Activated CD8-positive, alpha-beta memory T cell treated with anti-CD3 and anti-CD28 coated beads, Interleukin-2, amount 50 U/mL, for 4 hours (primary cell): ENCODE measurements around the gene GTF2H3.
"Not testable (repeated sequence)": the region's sequence is repeated elsewhere in the genome, so short reads cannot be mapped to it uniquely, and the experiment has no call there.

Source experiments
- DNase-seq: peaks from one replicate; pipeline ENCODE4 v3.0.0-alpha.2; 2020

GTF2H3 gene

DNA sequence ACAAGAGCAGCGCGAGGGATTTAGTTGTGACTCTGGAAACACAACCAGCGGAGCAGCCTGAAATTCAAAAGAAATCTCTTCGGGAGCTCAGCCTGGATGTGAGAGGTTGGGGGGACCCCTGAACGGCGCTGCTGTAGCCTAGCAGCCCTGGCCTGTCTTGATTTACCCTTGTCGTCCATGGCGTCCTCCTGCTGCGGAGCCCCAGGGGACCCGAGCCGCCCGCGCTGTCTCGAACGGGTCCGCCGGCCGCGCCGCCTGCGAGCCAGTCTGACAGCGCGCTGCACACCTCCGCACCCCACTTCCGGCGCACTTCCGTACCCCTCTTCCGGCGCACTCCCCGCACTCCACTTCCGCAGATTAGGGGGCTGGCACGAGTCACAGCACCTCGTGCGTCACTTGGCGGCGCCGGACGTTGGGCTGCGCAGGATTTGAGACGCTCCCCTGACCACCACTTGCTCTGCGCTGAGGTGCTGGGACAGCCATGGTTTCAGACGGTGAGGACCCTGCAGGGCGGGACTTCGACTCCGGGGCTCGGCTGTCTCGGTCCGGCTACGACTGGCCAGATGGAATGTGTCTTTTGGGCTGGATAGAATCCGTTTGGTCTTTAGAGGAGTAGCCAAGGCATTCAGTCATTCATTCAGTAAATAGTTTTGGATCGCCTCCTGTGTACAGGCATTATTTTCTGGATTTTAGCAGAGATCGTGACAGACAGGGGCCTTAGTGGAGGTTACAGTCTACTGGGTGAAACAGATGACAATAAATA lies at the start of gene GTF2H3, which contains the start of gene EIF2B1:
TSS of gene GTF2H3 (plus strand) at position 451 of the 763 bp plus-strand sequence. CDS start at position 482, 31 bp downstream.
TSS of gene EIF2B1 (minus strand) at position 308 of the 763 bp plus-strand sequence. CDS start at position 179, 129 bp downstream.
- DNase-seq = peak; percentile 98

DNA sequence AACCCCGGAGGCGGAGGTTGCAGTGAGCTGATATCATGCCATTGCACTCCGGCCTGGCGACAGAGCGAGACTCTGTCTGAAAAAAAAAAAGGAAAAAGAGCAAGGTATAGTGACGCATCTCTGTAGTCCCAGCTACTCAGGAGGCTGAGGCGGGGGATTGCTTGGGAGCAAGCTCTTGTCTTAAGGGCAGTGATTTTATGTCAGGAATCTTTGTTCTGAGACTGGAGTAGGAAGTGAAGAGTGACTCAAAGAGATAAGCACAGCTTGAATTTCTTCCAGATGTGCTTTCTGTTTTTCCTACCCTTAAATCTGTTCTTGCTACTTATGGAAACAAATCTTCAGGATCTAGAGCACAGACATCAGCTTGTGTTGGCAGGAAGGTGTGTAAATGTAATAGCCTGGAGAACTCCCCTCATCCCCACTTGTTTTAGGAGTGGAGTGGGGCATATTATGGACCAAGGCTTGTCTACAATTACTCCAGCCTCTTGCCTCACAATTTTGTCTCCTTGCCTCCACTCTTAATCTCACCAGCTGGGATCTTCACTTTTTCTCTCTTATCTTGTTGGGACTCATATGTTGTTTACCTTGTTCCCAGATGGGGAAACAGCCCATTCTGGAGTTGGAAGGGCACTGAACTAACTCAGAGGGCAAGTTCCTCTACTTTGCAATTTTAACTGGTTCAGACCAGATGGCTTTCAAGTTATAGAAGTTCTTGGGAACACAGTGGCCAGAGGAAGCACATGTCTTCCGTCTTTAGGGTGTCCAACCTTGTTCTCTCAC lies 41.7 kb upstream of the GTF2H3 start:
- DNase-seq = no peak

GRCh38 chr12:123595729-123596128 lies 37.9 kb upstream of the GTF2H3 start:
- no peak for DNase-seq

DNA sequence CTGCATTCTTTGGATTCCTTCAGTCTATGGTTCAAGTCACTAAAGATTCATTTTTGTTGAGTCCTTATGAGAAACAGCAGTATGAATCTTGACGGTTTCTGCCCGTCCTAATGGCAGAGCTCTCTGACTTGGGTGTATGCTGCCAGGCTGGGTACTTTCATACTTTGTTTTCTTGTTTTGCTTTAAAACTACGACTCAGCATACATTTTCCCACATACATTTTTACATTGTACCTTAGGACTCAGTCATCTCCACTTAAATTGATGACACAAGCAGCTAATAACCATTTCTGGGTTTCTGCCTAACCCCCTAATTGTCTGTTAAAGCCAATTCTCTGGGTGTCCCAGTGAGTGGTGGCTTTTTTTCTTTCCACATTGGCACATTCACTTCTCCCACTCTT lies 36.5 kb upstream of the GTF2H3 start:
- DNase-seq = no peak

GRCh38 chr12:123598522-123598921 lies 35.1 kb upstream of the GTF2H3 start:
- DNase-seq = no peak

- no peak for DNase-seq
Observed at GRCh38 chr12:123599310-123599709, 34.3 kb upstream of the GTF2H3 start.

GRCh38 chr12:123599721-123600120 lies 33.9 kb upstream of the GTF2H3 start:
- DNase-seq = no peak

GRCh38 chr12:123601602-123602489 lies 31.8 kb upstream of the GTF2H3 start, which contains the start of gene DDX55:
Gene DDX55 (plus strand): TSS chr12:123602099. CDS start chr12:123602149, 50 bp downstream.
- peak; percentile 83 for DNase-seq

DNA sequence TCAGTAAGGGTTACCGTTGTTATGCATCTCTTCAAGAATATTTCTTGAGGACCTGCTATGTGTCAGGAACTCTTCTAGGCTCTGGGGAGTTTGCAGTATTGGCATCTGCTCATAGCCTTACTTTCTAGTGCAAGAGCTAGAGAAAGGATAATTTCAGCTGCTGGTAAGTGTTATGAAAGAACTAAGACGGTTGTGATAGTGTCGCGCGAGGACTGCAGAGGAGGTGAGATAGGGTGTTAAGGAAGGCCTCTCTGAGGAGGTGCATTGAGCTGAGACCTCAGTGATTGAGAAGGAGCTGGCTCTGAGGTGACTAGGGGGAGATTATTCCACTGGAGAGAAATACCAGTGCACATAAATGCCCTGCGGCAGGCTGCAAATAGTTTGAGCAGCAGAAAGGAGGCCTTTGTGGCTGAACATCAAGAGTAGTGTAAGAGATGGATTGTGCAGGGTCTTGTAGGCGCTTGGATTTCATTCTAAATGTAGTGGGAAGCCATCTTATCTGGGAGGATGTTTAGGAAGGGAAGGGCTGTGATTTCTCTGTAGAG lies 30.9 kb upstream of the GTF2H3 start:
- DNase-seq = no peak

DNA sequence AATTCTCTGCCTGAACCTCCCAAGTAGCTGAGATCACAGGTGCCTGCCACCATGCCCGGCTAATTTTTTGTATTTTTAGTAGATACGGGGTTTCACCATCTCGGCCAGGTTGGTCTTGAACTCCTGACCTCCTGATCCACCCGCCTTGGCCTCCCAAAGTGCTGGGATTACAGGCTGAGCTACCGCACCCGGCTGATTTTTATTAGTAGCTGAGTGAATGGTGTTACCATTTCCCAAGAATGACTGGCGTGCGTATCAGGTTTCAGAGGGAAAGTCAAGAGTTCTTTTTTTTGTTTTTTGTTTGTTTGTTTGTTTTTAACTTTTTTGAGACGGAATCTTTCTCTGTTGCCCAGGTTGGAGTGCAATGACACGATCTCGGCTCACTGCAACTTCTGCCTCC lies 30.1 kb upstream of the GTF2H3 start:
- DNase-seq = not testable (repeated sequence)

DNA sequence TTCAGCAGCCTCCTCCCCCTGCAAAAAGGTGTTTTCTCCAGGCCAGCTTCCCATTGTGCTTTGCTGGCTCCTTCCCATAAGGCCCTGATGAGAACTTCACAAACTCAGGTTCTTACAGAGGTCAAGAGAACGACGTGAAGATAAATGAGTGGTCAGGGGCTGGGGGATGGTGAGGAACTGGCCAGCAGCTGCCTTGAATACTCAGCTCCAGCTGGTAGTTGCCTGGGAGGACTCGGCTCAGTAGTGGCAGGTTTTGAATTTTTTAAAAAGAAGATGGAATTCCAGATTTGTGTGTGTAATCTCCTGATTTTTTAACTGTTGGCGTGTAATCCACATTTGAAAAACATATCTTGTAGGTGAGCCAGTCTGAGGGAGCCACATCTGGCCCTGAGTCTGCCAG lies 25.9 kb upstream of the GTF2H3 start:
- DNase-seq = no peak

DNA sequence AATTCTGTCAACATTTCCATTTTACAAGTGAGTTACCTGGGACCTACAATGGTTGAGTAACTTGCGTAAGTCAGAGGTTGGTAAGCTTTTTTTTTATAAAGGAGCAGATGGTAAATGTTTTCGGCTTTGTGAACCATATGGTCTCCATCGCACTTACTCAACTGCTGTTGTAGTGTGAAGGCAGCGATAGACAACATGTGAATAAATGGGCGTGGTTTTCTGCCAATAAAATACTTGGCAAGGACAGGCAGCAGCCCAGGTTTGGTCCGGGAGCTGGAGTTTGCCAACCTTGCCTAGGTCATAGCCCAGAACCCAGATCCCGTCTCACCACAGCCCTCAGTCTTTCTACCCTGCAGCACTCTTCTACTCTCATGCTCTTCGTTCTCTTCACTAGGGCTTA lies 25.4 kb upstream of the GTF2H3 start:
- DNase-seq = no peak

- DNase-seq = no peak
Observed at GRCh38 chr12:123614110-123614509, 19.5 kb upstream of the GTF2H3 start.

- DNase-seq = no peak
Observed at GRCh38 chr12:123614531-123614930, 19.1 kb upstream of the GTF2H3 start.

- DNase-seq = no peak
Observed at GRCh38 chr12:123617144-123617543, 16.5 kb upstream of the GTF2H3 start.

- DNase-seq = no peak
Observed at GRCh38 chr12:123617580-123617979, 16.0 kb upstream of the GTF2H3 start.

GRCh38 chr12:123621101-123621500 lies 12.5 kb upstream of the GTF2H3 start:
- DNase-seq = no peak

GRCh38 chr12:123621619-123622530 lies 11.8 kb upstream of the GTF2H3 start:
- DNase-seq = no peak

- no peak for DNase-seq
Observed at GRCh38 chr12:123634142-123634561, 523 bp downstream of the GTF2H3 start.

DNA sequence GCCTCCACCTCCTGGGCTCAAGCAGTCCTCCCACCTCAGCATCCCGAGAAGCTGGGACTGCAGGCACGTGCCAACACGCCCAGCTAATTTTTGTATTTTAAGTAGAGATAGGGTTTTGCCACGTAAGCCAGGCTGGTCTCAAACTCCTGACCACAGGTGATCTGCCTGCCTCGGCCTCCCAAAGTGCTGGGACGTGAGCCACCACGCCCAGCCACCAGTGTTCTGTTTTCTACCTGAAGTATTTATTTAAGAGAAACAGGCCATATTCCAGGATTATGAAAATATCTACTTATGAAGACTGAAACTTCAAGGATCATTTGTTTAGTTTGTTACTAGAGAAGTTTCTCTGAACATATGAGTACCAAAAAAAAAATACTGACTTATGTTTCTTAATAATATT lies 10.3 kb downstream of the GTF2H3 start:
- no peak for DNase-seq

GRCh38 chr12:123645380-123645779 lies 11.8 kb downstream of the GTF2H3 start:
- no peak for DNase-seq
